Mesenteric fat pad (tissue), 1 donor: ENCODE results near the gene ACVR1B. TPM values are rescaled to one million over a fixed set of nuclear protein-coding genes. Genes with fewer than 3 reads are reported as not detected.
"Not testable (repeated sequence)": the region's sequence is repeated elsewhere in the genome, so short reads cannot be mapped to it uniquely, and the experiment has no call there.

ENCODE experiments used
- DNase-seq: peaks from one replicate; pipeline ENCODE4 v3.0.0-alpha.2; 2020; ENCODE audit warnings: low spot score
- total RNA-seq: library from RNA; stranded (reverse); fragmentation: NEBNext Ultra II Directional; extraction: Animal tissue kit (Norgen Biotek cat#: 25700); gene quantifications from one replicate; pipeline ENCODE4 v1.2.1, GENCODE V29; 2021
- donor health status: DM: yes; HTN: yes; CAD: no.

Gene ACVR1B
- total RNA-seq, 1 donor from 2014 or later, result 40.9 TPM

- DNase-seq, result no peak
These were observed 18.1 kb downstream of the ACVR1B start for GRCh38 chr12:51969643-51970042.

GRCh38 chr12:51970904-51971646, 19.6 kb downstream of the ACVR1B start:
- no peak for DNase-seq

DNA sequence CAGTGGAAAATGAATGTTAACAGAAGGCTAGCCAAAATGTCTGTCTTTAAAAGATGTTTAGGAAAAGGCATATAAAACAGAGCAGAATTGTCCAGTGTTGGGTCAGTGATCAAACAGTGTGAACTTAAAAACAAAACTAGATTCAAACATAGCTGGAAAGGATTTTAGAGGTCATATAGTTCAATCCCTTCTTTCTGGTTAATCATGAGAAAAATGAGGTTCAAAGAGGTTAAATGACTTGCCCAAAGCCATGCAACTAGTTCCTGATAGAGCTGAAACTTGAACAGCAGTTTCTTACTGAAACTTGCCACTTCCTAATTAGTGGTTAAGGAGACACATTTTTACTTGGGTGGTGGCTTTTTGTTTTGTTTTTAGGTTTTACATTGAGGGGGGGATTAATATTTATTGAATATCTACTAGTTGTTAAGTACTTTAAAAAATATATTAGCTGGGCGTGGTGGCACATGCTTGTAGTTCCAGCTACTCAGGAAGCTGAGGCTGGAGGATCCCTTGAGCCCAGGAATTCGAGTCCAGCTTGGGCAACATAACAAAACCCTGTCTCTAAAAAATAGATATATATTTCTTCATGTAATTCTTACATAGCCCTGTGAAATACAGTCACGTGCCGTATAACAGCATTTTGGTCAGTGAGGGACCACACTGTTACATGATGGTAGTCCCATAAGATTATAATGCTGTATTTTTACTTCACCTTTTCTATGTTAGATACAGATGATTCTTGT, 20.4 kb downstream of the ACVR1B start:
- no peak for DNase-seq

- DNase-seq, result no peak
These were observed 20.9 kb downstream of the ACVR1B start for GRCh38 chr12:51972422-51972812.

- DNase-seq, result no peak
These were observed 21.4 kb downstream of the ACVR1B start for GRCh38 chr12:51972849-51973273.

- DNase-seq, result no peak
These were observed 22.1 kb downstream of the ACVR1B start for GRCh38 chr12:51973560-51973959.

GRCh38 chr12:51974646-51975045, 23.1 kb downstream of the ACVR1B start:
- no peak for DNase-seq

- DNase-seq, result no peak
These were observed 23.7 kb downstream of the ACVR1B start for GRCh38 chr12:51975196-51975595.

GRCh38 chr12:51976376-51977160, 25.1 kb downstream of the ACVR1B start:
- no peak for DNase-seq

DNA sequence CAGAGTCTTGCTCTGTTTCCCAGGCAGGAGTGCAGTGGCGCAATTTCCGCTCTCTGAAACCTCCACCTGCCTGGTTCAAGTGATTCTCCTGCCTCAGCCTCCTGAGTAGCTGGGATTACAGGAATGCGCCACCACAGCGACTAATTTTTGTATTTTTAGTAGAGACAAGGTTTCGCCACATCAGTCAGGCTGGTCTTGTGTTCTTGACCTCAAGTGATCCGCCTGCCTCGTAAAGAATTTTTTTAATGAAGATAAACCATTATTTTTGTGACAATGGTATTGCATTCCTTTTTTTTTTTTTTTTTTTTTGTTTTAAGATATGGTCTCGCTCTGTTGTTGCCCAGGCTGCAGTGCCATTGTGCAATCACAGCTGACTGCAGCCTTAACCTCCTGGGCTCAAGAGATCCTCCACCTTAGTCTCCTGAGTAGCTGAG, 25.8 kb downstream of the ACVR1B start:
- no peak for DNase-seq

- not testable (repeated sequence) for DNase-seq
These were observed 27.8 kb downstream of the ACVR1B start for GRCh38 chr12:51979306-51979705.

GRCh38 chr12:51980051-51980808, 28.7 kb downstream of the ACVR1B start:
- no peak for DNase-seq

- no peak for DNase-seq
These were observed 29.3 kb downstream of the ACVR1B start for GRCh38 chr12:51980809-51981127.

DNA sequence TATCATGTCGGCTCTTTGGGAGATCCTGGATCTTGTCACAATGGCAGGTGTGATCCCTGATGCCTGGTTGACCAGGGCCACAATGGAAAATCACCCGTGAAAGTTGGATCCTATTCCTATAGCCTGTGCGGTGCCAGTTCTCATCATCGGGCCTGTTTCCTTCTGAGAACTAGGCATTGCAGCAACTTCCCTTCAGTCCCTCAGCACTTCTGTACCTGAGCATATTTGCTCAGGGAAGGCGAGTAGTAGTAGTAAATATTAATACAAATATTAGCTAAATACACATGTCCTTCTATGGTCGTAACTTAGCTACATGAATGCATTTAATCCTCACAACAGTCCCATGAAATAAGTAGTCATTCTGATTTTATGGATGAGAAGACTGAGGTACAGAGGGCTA, 33.2 kb downstream of the ACVR1B start:
- DNase-seq, result no peak

- no peak for DNase-seq
These were observed 33.8 kb downstream of the ACVR1B start for GRCh38 chr12:51985154-51985835.

GRCh38 chr12:51986834-51987233, 35.3 kb downstream of the ACVR1B start:
- DNase-seq, result no peak

DNA sequence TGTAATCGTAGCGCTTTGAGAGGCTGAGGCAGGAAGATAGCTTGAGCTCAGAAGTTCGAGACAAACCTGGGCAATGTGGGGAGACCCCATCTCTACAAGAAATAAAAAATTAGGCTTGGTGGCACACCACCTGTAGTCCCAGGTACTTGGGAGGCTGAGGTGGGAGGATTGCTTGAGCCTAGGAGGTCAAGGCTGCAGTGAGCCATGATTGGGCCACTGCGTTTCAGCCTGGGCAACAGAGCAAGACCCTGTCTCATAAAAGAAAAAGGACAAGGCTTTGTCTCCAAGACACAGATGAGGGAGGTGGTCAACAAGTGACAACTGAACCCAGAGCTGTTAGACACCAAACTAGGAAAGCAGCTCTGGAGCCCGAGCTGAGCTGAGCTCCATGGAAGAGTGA, 40.7 kb downstream of the ACVR1B start:
- no peak for DNase-seq

- DNase-seq, result no peak
These were observed 43.0 kb downstream of the ACVR1B start for GRCh38 chr12:51994539-51994820.

- DNase-seq, result no peak
These were observed 43.5 kb downstream of the ACVR1B start for GRCh38 chr12:51994959-51995358.

DNA sequence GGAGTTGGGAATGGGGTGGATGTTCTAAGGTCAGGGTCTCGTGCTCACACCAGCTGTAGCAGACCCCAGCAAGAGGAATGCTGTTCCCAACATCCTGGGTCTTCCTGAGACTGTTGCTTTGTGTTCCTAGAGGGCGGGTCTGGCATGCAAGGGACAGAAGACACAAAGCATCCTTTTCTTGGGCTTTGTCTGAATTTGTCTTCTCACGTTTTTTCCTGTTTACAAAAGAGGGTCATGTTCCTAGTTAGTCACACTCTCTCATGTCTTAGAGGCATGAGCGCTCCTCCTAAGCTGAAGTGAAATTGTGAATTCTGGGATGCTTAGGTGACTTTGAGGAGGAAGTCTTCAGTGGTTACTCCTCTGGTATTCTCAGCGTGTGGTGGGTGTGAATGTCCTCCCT, 45.6 kb downstream of the ACVR1B start:
- no peak for DNase-seq

GRCh38 chr12:52003016-52003550, 51.6 kb downstream of the ACVR1B start:
- DNase-seq, result no peak
